Liver (tissue), 9 donors: ENCODE results near the gene MTMR8. TPM values are rescaled to one million over a fixed set of nuclear protein-coding genes. Genes with fewer than 3 reads are reported as not detected.

Experiments used
- DNase-seq: peaks from one replicate; pipeline ENCODE4 v3.0.0-alpha.2; 2017; ENCODE audit warnings: low spot score
- H3K27ac ChIP-seq, 2 donors: one replicate each; pipeline ENCODE4 v1.7.0; 2013; ENCODE audit warnings: inconsistent platforms in 2 of 2, low read length in 2 of 2, control low read depth in 1 of 2, low read depth in 1 of 2, mild to moderate bottlenecking in 1 of 2
- H3K27me3 ChIP-seq, 4 donors: one replicate each; pipeline versions ENCODE4 v1.6.1 to v1.7.0; 2013; ENCODE audit warnings: low read length in 3 of 4, inconsistent platforms in 1 of 4, mild to moderate bottlenecking in 1 of 4, moderate library complexity in 1 of 4; ENCODE audit not compliant: control insufficient read depth in 4 of 4, insufficient read depth in 4 of 4
- H3K36me3 ChIP-seq, 4 donors: one replicate each; pipeline versions ENCODE4 v1.6.1 to v1.7.0; 2013; ENCODE audit warnings: low read length in 3 of 4, mild to moderate bottlenecking in 3 of 4, low read depth in 1 of 4, moderate library complexity in 1 of 4; ENCODE audit not compliant: control insufficient read depth in 4 of 4, insufficient read depth in 3 of 4
- H3K4me1 ChIP-seq, 4 donors: one replicate each; pipeline versions ENCODE4 v1.6.1 to v1.7.0; 2013; ENCODE audit warnings: low read length in 3 of 4, mild to moderate bottlenecking in 3 of 4, moderate library complexity in 1 of 4; ENCODE audit not compliant: control insufficient read depth in 4 of 4, insufficient read depth in 4 of 4
- H3K4me3 ChIP-seq, 3 donors: one replicate each; pipeline versions ENCODE4 v1.6.1 to v1.7.0; 2013; ENCODE audit warnings: low read length in 3 of 3, control low read depth in 1 of 3, low read depth in 1 of 3, mild to moderate bottlenecking in 1 of 3
- H3K9ac ChIP-seq, 2 donors: one replicate each; pipeline ENCODE4 v1.7.0; 2013; ENCODE audit warnings: low read length in 2 of 2, mild to moderate bottlenecking in 2 of 2, moderate library complexity in 2 of 2, control low read depth in 1 of 2, low read depth in 1 of 2
- H3K9me3 ChIP-seq, 4 donors: one replicate each; pipeline versions ENCODE4 v1.6.1 to v1.7.0; 2013; ENCODE audit warnings: low read length in 3 of 4; ENCODE audit not compliant: control insufficient read depth in 4 of 4
- ATF3 ChIP-seq: IDR thresholded peaks from 2 replicates; pipeline ENCODE4 v1.6.1; 2016; ENCODE audit warnings: antibody characterized with exemption
- CTCF ChIP-seq: fragments of 150-350 bp; IDR thresholded peaks from 2 replicates; pipeline ENCODE4 v1.5.1; 2017; ENCODE audit warnings: improper control_type of control experiment, low read depth, low read length; ENCODE audit not compliant: missing input control
- EGR1 ChIP-seq, 2 donors: IDR thresholded peaks; 2 replicates each; pipeline ENCODE4 v1.6.1; 2016 to 2018; ENCODE audit warnings: antibody characterized with exemption in 2 of 2, low read depth in 2 of 2
- FOXA1 ChIP-seq: IDR thresholded peaks from 2 replicates; pipeline ENCODE4 v1.6.1; 2016; ENCODE audit warnings: antibody characterized with exemption
- FOXA2 ChIP-seq: IDR thresholded peaks from 2 replicates; pipeline ENCODE4 v1.6.1; 2016; ENCODE audit warnings: antibody characterized with exemption
- GABPA ChIP-seq, 2 donors: IDR thresholded peaks in 1 of 2; conservative IDR thresholded peaks in 1 of 2; 2 replicates each; pipeline ENCODE4 v1.6.1; 2016; ENCODE audit warnings: antibody characterized with exemption in 2 of 2, mild to moderate bottlenecking in 1 of 2, moderate library complexity in 1 of 2
- HNF4A ChIP-seq, 2 donors: conservative IDR thresholded peaks; 2 replicates each; pipeline ENCODE4 v1.6.1; 2016; ENCODE audit warnings: antibody characterized with exemption in 2 of 2, mild to moderate bottlenecking in 2 of 2
- JUND ChIP-seq, 2 donors: IDR thresholded peaks; 2 replicates each; pipeline ENCODE4 v1.6.1; 2016; ENCODE audit warnings: antibody characterized with exemption in 2 of 2
- MAX ChIP-seq: IDR thresholded peaks from 2 replicates; pipeline ENCODE4 v1.6.1; 2016; ENCODE audit warnings: antibody characterized with exemption
- NR2F2 ChIP-seq: IDR thresholded peaks from 2 replicates; pipeline ENCODE4 v1.6.1; 2016; ENCODE audit warnings: antibody characterized with exemption
- REST ChIP-seq: IDR thresholded peaks from 2 replicates; pipeline ENCODE4 v1.6.1; 2016; ENCODE audit warnings: antibody characterized with exemption, mild to moderate bottlenecking
- SP1 ChIP-seq: IDR thresholded peaks from 2 replicates; pipeline ENCODE4 v1.6.1; 2018; ENCODE audit warnings: antibody characterized with exemption, mild to moderate bottlenecking
- TAF1 ChIP-seq: conservative IDR thresholded peaks from 2 replicates; pipeline ENCODE4 v1.6.1; 2016; ENCODE audit warnings: antibody characterized with exemption, mild to moderate bottlenecking
- YY1 ChIP-seq: IDR thresholded peaks from 2 replicates; pipeline ENCODE4 v1.6.1; 2016; ENCODE audit warnings: antibody characterized with exemption, mild to moderate bottlenecking
- ZBTB33 ChIP-seq: IDR thresholded peaks from 2 replicates; pipeline ENCODE4 v1.6.1; 2016; ENCODE audit warnings: antibody characterized with exemption
- WGBS: extraction: QIAGEN DNeasy Blood & Tissue Kit; methylation state at CpG from one replicate; pipeline ENCODE4 v1.1.7; 2013; 5-methylcytosine and 5-hydroxymethylcytosine counted together
- polyA plus RNA-seq, 2 donors: library from polyadenylated mRNA; stranded (reverse) in 1 of 2; unstranded in 1 of 2; fragments of 200-250 nt in 1 of 2; fragments of >200 nt in 1 of 2; fragmentation: Nextera tagmentation in 1 of 2; extraction: Ambion mirVana in 1 of 2; gene quantifications; one replicate each; pipeline versions ENCODE4 v1.2.1 to v1.2.3, GENCODE V29; 2013 to 2015
- total RNA-seq, 2 donors: library from RNA; depleted of rRNA; stranded (reverse); fragments of >200 nt; gene quantifications; one replicate each; pipeline ENCODE4 v1.2.3, GENCODE V29; 2014
- donor health status: healthy.
- donor health status: healthy.
- donor health status: healthy.
- donor health status: healthy.
- donor health status: healthy.

Gene MTMR8
- total and polyA plus RNA-seq, 4 donors = 0.15 to 1.3 (median 0.68) TPM

GRCh38 chrX:64394059-64394873 lies 986 bp downstream of the MTMR8 start:
- WGBS = 46% methylated on average over 12 of the region's 12 CpGs

More at GRCh38 chrX:64394059-64394873, 986 bp downstream of the MTMR8 start:
- Histone ChIP-seq H3K27me3 (no peaks in the 10 kb centered on the region), H3K9me3 (no peaks in the 10 kb centered on the region), H3K4me1 (peaks cover 0 to 7% (median 0%) of the 10 kb centered on the region in 4 donors), H3K4me3 (peak overlapping the region; percentile 60 to 83 (median 76)), H3K27ac (no peak overlapping the region), H3K9ac (no peak overlapping the region), H3K36me3 (no peaks in the 10 kb centered on the region)
- DNase-seq = no peak
- TF ChIP-seq FOXA1 (no peak), JUND (IDR thresholded peaks at IDR 0.05) (no peak), SP1 (no peak), REST (no peak), ATF3 (no peak), FOXA2 (no peak), MAX (no peak), GABPA (IDR thresholded peaks at IDR 0.05 in 1 of 2, conservative IDR thresholded peaks at IDR 0.05 in 1 of 2) (no peak), YY1 (no peak), HNF4A (conservative IDR thresholded peaks at IDR 0.05) (no peak), NR2F2 (no peak), TAF1 (no peak), EGR1 (IDR thresholded peaks at IDR 0.05; ENCODE audit: low read depth in 2 of 2) (no peak), ZBTB33 (no peak), CTCF (no peak)
